ENCODE data around the gene CD300LF. TPM values are rescaled to one million over a fixed set of nuclear protein-coding genes. Genes with fewer than 3 reads are reported as not detected.

The CD300LF gene
- total RNA-seq, 4 donors from 2014 or later: 0.40 to 37.8 (median 3.7) TPM

DNA sequence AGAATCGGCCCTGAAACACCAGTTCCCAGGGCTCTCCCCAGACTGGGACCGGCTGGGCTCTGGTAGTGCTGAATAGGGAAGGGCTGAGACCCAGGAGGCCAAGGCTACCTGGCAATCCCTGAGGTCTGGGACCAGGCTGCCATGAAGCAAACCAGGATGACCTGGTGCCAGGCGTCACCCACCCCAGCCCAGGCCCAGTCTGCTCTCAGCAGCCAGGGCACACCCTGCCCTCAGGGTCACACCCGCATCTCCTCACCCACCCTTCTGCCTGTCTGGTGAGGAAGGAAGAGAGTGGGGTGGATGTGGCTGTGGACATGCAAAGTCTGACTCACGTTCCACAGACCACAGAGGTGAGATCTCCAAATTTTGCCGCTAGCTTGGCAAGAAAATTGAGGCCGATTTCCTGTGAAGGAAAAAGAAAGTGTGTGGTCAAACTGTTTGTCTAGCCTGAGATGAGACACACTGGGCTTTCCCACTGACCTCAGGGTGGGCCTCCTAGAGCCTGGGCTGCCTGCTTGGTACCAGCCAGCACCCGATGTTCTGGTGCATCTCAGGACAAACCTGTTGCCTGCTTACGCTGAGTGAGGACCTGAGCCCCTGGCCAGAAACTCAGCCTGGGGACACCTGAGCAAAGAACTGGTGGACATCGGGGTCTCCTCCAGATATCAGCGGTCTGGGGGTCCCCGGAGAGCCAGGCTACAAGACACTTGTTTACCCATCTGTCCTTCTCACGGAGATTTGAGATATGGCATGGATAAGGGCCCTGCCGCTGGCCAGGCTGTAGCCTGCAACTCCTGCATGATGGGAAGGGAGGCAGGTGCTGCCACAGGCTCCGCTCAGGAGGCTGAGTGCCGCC, 18.0 kb upstream of the CD300LF start:
- in situ Hi-C loops (cut with MboI; ENCODE audit: low pct_ligation_motif_present in 1 of 4, low pct_unique_long_range_greater_than_20kb in 1 of 4, low sequenced_read_pairs in 3 of 4) (loop anchor here in 3 of 4 donors (10.0 to 25.0 kb wide), 2 partner anchors 76 to 132 kb away; partner anchors contain the start of genes FDXR (in 2 of the 3) and GRIN2C (in 2 of the 3)), intact Hi-C loops (cut with DNase I; ENCODE audit: low total_unique reads) (no loop called here)
- Histone ChIP-seq H3K27me3 (peaks cover 1% of the 10 kb centered on the region), H3K9me3 (no peaks in the 10 kb centered on the region), H3K4me1 (no peaks in the 10 kb centered on the region), H3K27ac (no peak overlapping the region), H3K36me3 (no peaks in the 10 kb centered on the region), H3K4me3 (no peak overlapping the region)
- 74% methylated on average over 15 of the region's 16 CpGs; no CpG with 5 or more reads in 1 of the 2 donors for WGBS, 2 donors (ENCODE audit: low coverage in 1 of 2)
- DNase-seq: peak; percentile 25
- TF ChIP-seq EP300 (IDR thresholded peaks at IDR 0.05; ENCODE audit: low read depth) (no peak), POLR2A (IDR thresholded peaks at IDR 0.05) (no peak), POLR2AphosphoS5 (IDR thresholded peaks at IDR 0.05) (no peak)
- TF ChIP-seq, protein P1, sequence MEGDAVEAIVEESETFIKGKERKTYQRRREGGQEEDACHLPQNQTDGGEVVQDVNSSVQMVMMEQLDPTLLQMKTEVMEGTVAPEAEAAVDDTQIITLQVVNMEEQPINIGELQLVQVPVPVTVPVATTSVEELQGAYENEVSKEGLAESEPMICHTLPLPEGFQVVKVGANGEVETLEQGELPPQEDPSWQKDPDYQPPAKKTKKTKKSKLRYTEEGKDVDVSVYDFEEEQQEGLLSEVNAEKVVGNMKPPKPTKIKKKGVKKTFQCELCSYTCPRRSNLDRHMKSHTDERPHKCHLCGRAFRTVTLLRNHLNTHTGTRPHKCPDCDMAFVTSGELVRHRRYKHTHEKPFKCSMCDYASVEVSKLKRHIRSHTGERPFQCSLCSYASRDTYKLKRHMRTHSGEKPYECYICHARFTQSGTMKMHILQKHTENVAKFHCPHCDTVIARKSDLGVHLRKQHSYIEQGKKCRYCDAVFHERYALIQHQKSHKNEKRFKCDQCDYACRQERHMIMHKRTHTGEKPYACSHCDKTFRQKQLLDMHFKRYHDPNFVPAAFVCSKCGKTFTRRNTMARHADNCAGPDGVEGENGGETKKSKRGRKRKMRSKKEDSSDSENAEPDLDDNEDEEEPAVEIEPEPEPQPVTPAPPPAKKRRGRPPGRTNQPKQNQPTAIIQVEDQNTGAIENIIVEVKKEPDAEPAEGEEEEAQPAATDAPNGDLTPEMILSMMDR (IDR thresholded peaks at IDR 0.05): no peak

DNA sequence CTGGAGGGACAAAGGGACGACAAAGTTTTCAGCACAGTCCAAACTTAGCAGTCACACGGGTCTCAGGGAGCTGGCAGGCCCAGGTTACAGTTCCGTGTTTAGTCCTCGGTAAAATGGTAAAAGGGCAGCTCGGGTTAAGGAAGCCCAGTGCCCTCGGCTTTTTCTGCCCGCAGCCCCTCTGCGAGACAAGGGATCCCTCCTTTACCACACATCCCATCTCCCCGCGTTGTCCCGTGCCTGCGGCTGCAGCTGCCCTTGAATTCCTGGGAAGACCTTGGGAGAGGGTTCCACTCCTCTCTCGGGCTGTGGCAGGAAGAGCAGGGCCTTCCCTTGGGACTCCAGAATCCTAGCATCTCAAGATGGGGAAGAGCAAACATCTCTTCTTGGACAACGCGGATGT, 17.1 kb upstream of the CD300LF start:
- in situ Hi-C loops (cut with MboI; ENCODE audit: low pct_ligation_motif_present in 1 of 4, low pct_unique_long_range_greater_than_20kb in 1 of 4, low sequenced_read_pairs in 3 of 4): loop anchor here in 3 of 4 donors (10.0 to 25.0 kb wide), 2 partner anchors 75 to 132 kb away; partner anchors contain the start of genes FDXR (in 2 of the 3) and GRIN2C (in 2 of the 3)
- Histone ChIP-seq H3K27me3 (no peaks in the 10 kb centered on the region), H3K4me1 (no peaks in the 10 kb centered on the region), H3K4me3 (no peak overlapping the region), H3K9me3 (no peaks in the 10 kb centered on the region), H3K36me3 (no peaks in the 10 kb centered on the region), H3K27ac (no peak overlapping the region)
- no peak for DNase-seq
- WGBS, 2 donors (ENCODE audit: low coverage in 1 of 2): 86% methylated on average over 15 of the region's 15 CpGs; no CpG with 5 or more reads in 1 of the 2 donors
- TF ChIP-seq POLR2A (IDR thresholded peaks at IDR 0.05) (no peak), EP300 (IDR thresholded peaks at IDR 0.05; ENCODE audit: low read depth) (no peak), POLR2AphosphoS5 (IDR thresholded peaks at IDR 0.05) (no peak)
- TF ChIP-seq, protein P1 (IDR thresholded peaks at IDR 0.05): no peak
- intact Hi-C loops (cut with DNase I; ENCODE audit: low total_unique reads): no loop called here

DNA sequence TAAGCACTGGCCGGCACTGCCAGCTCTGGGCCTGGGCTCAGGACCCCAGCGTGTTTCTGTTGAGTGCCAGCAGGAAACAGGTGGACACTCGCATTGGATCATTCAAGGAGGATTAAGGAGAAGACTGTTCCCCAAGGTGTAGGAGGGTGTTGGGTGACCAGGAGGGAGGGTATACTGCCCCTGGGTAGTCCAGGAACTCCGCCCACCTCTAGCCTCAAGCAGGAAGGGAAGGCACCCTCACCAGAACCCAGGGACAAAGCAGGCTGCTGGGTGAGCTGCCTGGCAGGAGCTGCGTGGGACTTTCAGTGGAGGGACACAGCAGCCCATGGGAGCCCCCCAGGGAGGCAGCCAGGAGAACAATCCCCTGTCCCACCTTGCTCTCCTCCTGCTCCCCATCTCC, 16.6 kb upstream of the CD300LF start:
- WGBS, 2 donors (ENCODE audit: low coverage in 1 of 2): 85% methylated on average over 5 of the region's 5 CpGs; no CpG with 5 or more reads in 1 of the 2 donors

DNA sequence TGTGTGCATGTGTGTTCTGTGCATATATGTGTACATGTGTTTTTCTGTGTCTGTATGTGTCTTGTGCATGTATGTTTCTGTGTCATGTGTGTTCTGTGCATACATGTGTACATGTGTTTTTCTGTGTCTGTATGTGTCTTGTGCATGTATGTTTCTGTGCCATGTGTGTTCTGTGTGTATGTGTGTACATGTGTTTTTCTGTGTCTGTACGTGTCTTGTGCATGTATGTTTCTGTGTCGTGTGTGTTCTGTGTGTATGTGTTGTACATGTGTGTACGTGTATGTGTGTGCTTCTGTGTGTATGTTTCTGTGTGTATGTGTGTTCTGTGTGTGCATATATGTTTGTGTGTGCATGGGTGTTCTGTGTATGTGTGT, 16.0 kb upstream of the CD300LF start:
- no peaks in the 10 kb centered on the region for H3K27me3 ChIP-seq
- no peaks in the 10 kb centered on the region for H3K36me3 ChIP-seq
- in situ Hi-C loops (cut with MboI; ENCODE audit: low pct_ligation_motif_present in 1 of 4, low pct_unique_long_range_greater_than_20kb in 1 of 4, low sequenced_read_pairs in 3 of 4) (loop anchor here in 2 of 4 donors (25.0 kb wide), 1 partner anchor 134 kb away; the partner anchor contains the start of genes FDXR (in 2 of the 2) and GRIN2C (in 2 of the 2)), intact Hi-C loops (cut with DNase I; ENCODE audit: low total_unique reads) (no loop called here)
- no peak for DNase-seq
- WGBS, 2 donors (ENCODE audit: low coverage in 1 of 2): 90% methylated on average over 3 of the region's 3 CpGs
- no peak overlapping the region for H3K27ac ChIP-seq
- H3K4me1 ChIP-seq: no peaks in the 10 kb centered on the region
- no peak overlapping the region for H3K4me3 ChIP-seq
- TF ChIP-seq EP300 (IDR thresholded peaks at IDR 0.05; ENCODE audit: low read depth) (no peak), POLR2AphosphoS5 (IDR thresholded peaks at IDR 0.05) (no peak), POLR2A (IDR thresholded peaks at IDR 0.05) (no peak)
- TF ChIP-seq, protein P1 (IDR thresholded peaks at IDR 0.05): no peak
- H3K9me3 ChIP-seq: no peaks in the 10 kb centered on the region

More for the DNA sequence above, 16.6 kb upstream of the CD300LF start:
- TF ChIP-seq POLR2AphosphoS5 (IDR thresholded peaks at IDR 0.05) (no peak), POLR2A (IDR thresholded peaks at IDR 0.05) (no peak), EP300 (IDR thresholded peaks at IDR 0.05; ENCODE audit: low read depth) (no peak)
- TF ChIP-seq, protein P1 (IDR thresholded peaks at IDR 0.05): no peak
- Histone ChIP-seq H3K27me3 (no peaks in the 10 kb centered on the region), H3K9me3 (no peaks in the 10 kb centered on the region), H3K36me3 (no peaks in the 10 kb centered on the region), H3K4me3 (no peak overlapping the region), H3K4me1 (no peaks in the 10 kb centered on the region), H3K27ac (no peak overlapping the region)
- DNase-seq: no peak
- in situ Hi-C loops (cut with MboI; ENCODE audit: low pct_ligation_motif_present in 1 of 4, low pct_unique_long_range_greater_than_20kb in 1 of 4, low sequenced_read_pairs in 3 of 4) (loop anchor here in 2 of 4 donors (25.0 kb wide), 1 partner anchor 133 kb away; the partner anchor contains the start of genes FDXR (in 2 of the 2) and GRIN2C (in 2 of the 2)), intact Hi-C loops (cut with DNase I; ENCODE audit: low total_unique reads) (no loop called here)
